NCI-H510A treated with DMSO at 0.1 percent for 48 hours (cell line): Measurements from ENCODE around the gene RNF169.
"Not testable (repeated sequence)": the region's sequence is repeated elsewhere in the genome, so short reads cannot be mapped to it uniquely, and the experiment has no call there.

Experiments
- DNase-seq: peaks from one replicate; lab custom pipeline; 2025; lab: John Stamatoyannopoulos, UW

RNF169 gene

GRCh38 chr11:74820763-74821162, 72.1 kb downstream of the RNF169 start:
- DNase-seq: no peak

GRCh38 chr11:74822170-74822569, 73.5 kb downstream of the RNF169 start:
- DNase-seq: no peak

- no peak for DNase-seq
These were observed 75.8 kb downstream of the RNF169 start for GRCh38 chr11:74824285-74824982.

- DNase-seq: not testable (repeated sequence)
These were observed 76.9 kb downstream of the RNF169 start for GRCh38 chr11:74825596-74825995.

GRCh38 chr11:74826901-74827300, 78.3 kb downstream of the RNF169 start:
- no peak for DNase-seq

- DNase-seq: no peak
These were observed 88.5 kb downstream of the RNF169 start for GRCh38 chr11:74837191-74837590.

- no peak for DNase-seq
These were observed 89.5 kb downstream of the RNF169 start for GRCh38 chr11:74838188-74838587.

GRCh38 chr11:74839446-74839845, 90.8 kb downstream of the RNF169 start:
- DNase-seq: no peak

GRCh38 chr11:74839971-74840370, 91.3 kb downstream of the RNF169 start:
- no peak for DNase-seq

GRCh38 chr11:74840486-74840885, 91.8 kb downstream of the RNF169 start:
- no peak for DNase-seq

- DNase-seq: no peak
These were observed 94.3 kb downstream of the RNF169 start for GRCh38 chr11:74842967-74843366.

GRCh38 chr11:74844072-74844471, 95.4 kb downstream of the RNF169 start:
- DNase-seq: no peak

GRCh38 chr11:74844865-74845264, 96.2 kb downstream of the RNF169 start:
- no peak for DNase-seq

GRCh38 chr11:74845978-74846517, 97.4 kb downstream of the RNF169 start:
- no peak for DNase-seq

GRCh38 chr11:74846770-74847169, 98.1 kb downstream of the RNF169 start:
- DNase-seq: no peak

GRCh38 chr11:74847395-74847794, 98.7 kb downstream of the RNF169 start:
- no peak for DNase-seq

GRCh38 chr11:74847895-74848294, 99.2 kb downstream of the RNF169 start:
- no peak for DNase-seq

GRCh38 chr11:74849525-74850391, 101.1 kb downstream of the RNF169 start:
- DNase-seq: no peak

- DNase-seq: no peak
These were observed 104.6 kb downstream of the RNF169 start for GRCh38 chr11:74853223-74853622.

GRCh38 chr11:74860743-74861142, 112.1 kb downstream of the RNF169 start:
- DNase-seq: no peak

- no peak for DNase-seq
These were observed 114.8 kb downstream of the RNF169 start for GRCh38 chr11:74863410-74863809.

GRCh38 chr11:74866557-74866956, 117.9 kb downstream of the RNF169 start:
- DNase-seq: no peak

- no peak for DNase-seq
These were observed 121.8 kb downstream of the RNF169 start for GRCh38 chr11:74870485-74870884.
